Natural killer cell treated with Interleukin-12 subunit alpha and Interleukin-12 subunit beta and Interleukin-15 and Interleukin-18, amount 100 ng/mL, for 72 hours (primary cell): ENCODE data around the gene B3GNT9. TPM values are rescaled to one million over a fixed set of nuclear protein-coding genes. Genes with fewer than 3 reads are reported as not detected.

Experiments
- ATAC-seq, 2 donors: fragments of 150-1000 bp; cut with Tn5 transposase in 1 of 2; sonication (Bioruptor Pico), chemical (Tn5 transposase) in 1 of 2; 2 replicates each; pipeline ENCODE4 v1.10.0; 2021
- DNase-seq: peaks from one replicate; pipeline ENCODE4 v3.0.0; 2022; ENCODE audit warnings: low spot score
- H3K27ac Mint-ChIP-seq, 2 donors: 1 replicate in 1 of 2; 2 replicates in 1 of 2; pipeline ENCODE4 v1.8.0; 2022; ENCODE audit warnings: mixed read lengths in 2 of 2, mild to moderate bottlenecking in 1 of 2, moderate library complexity in 1 of 2
- H3K27me3 Mint-ChIP-seq, 2 donors: 1 replicate in 1 of 2; 2 replicates in 1 of 2; pipeline ENCODE4 v1.8.0; 2022; ENCODE audit warnings: mixed read lengths in 2 of 2
- H3K36me3 Mint-ChIP-seq: one replicate; pipeline ENCODE4 v1.8.0; 2022; ENCODE audit warnings: mixed read lengths
- H3K4me1 Mint-ChIP-seq, 2 donors: 1 replicate in 1 of 2; 2 replicates in 1 of 2; pipeline ENCODE4 v1.8.0; 2022; ENCODE audit warnings: low read depth in 2 of 2, mixed read lengths in 2 of 2, mild to moderate bottlenecking in 1 of 2
- H3K4me3 Mint-ChIP-seq: one replicate; pipeline ENCODE4 v1.8.0; 2022; ENCODE audit warnings: mixed read lengths
- H3K9me3 Mint-ChIP-seq: 2 replicates; pipeline ENCODE4 v1.8.0; 2022; ENCODE audit warnings: mixed read lengths
- total RNA-seq, 2 donors: library from RNA; stranded (reverse); gene quantifications; one replicate each; pipeline ENCODE4 v1.2.3, GENCODE V29; 2022

B3GNT9 gene
- total RNA-seq, 2 donors from 2014 or later, result 3.3 to 3.8 TPM

GRCh38 chr16:67182288-67182687, 31.5 kb upstream of the B3GNT9 start:
- Mint-ChIP-seq H3K27me3 (peaks cover 5 to 10% of the 10 kb centered on the region in 2 donors), H3K9me3 (no peaks in the 10 kb centered on the region), H3K4me3 (no peak overlapping the region), H3K4me1 (peaks cover 20% of the 10 kb centered on the region in 2 donors), H3K27ac (no peak overlapping the region), H3K36me3 (no peaks in the 10 kb centered on the region)
- ATAC-seq (no peak), DNase-seq (no peak)

- Mint-ChIP-seq H3K27me3 (peaks cover 7 to 14% of the 10 kb centered on the region in 2 donors), H3K36me3 (no peaks in the 10 kb centered on the region), H3K4me1 (peaks cover 23 to 24% of the 10 kb centered on the region in 2 donors), H3K27ac (no peak overlapping the region), H3K4me3 (no peak overlapping the region), H3K9me3 (no peaks in the 10 kb centered on the region)
- DNase-seq (no peak), ATAC-seq (no peak)
Measured at GRCh38 chr16:67181346-67181745, 30.5 kb upstream of the B3GNT9 start.

GRCh38 chr16:67180166-67180565, 29.4 kb upstream of the B3GNT9 start:
- Mint-ChIP-seq H3K4me1 (peaks cover 17 to 21% of the 10 kb centered on the region in 2 donors), H3K27ac (no peak overlapping the region), H3K4me3 (no peak overlapping the region), H3K9me3 (no peaks in the 10 kb centered on the region), H3K27me3 (peaks cover 7 to 9% of the 10 kb centered on the region in 2 donors), H3K36me3 (no peaks in the 10 kb centered on the region)
- no peak for ATAC-seq
- no peak for DNase-seq

GRCh38 chr16:67179421-67180080, 28.8 kb upstream of the B3GNT9 start:
- Mint-ChIP-seq H3K27me3 (peaks cover 7 to 9% of the 10 kb centered on the region in 2 donors), H3K4me1 (peaks cover 15 to 19% of the 10 kb centered on the region in 2 donors), H3K36me3 (no peaks in the 10 kb centered on the region), H3K9me3 (no peaks in the 10 kb centered on the region), H3K4me3 (no peak overlapping the region), H3K27ac (no peak overlapping the region)
- DNase-seq, result no peak
- ATAC-seq, result no peak

- peak; percentile 39 to 43 for ATAC-seq
- Mint-ChIP-seq H3K36me3 (no peaks in the 10 kb centered on the region), H3K9me3 (no peaks in the 10 kb centered on the region), H3K27me3 (peaks cover 7 to 14% of the 10 kb centered on the region in 2 donors), H3K4me1 (peaks cover 25 to 30% of the 10 kb centered on the region in 2 donors), H3K4me3 (peak overlapping the region; percentile 44), H3K27ac (no peak overlapping the region)
- DNase-seq, result no peak
Measured at GRCh38 chr16:67177743-67178699, 27.2 kb upstream of the B3GNT9 start.

GRCh38 chr16:67176662-67177061, 25.9 kb upstream of the B3GNT9 start:
- Mint-ChIP-seq H3K36me3 (no peaks in the 10 kb centered on the region), H3K9me3 (no peaks in the 10 kb centered on the region), H3K27me3 (peaks cover 12 to 18% of the 10 kb centered on the region in 2 donors), H3K4me3 (no peak overlapping the region), H3K4me1 (peaks cover 32 to 34% of the 10 kb centered on the region in 2 donors), H3K27ac (no peak overlapping the region)
- no peak for ATAC-seq
- no peak for DNase-seq

GRCh38 chr16:67174706-67175231, 24.0 kb upstream of the B3GNT9 start:
- peaks cover 27 to 29% of the 10 kb centered on the region in 2 donors for H3K27me3 Mint-ChIP-seq
- H3K4me3 Mint-ChIP-seq, result no peak overlapping the region
- H3K36me3 Mint-ChIP-seq, result no peaks in the 10 kb centered on the region
- ATAC-seq (no peak), DNase-seq (no peak)
- H3K27ac Mint-ChIP-seq, result no peak overlapping the region
- H3K9me3 Mint-ChIP-seq, result no peaks in the 10 kb centered on the region
- peaks cover 47 to 49% of the 10 kb centered on the region in 2 donors for H3K4me1 Mint-ChIP-seq

- Mint-ChIP-seq H3K27me3 (peaks cover 28 to 29% of the 10 kb centered on the region in 2 donors), H3K36me3 (no peaks in the 10 kb centered on the region), H3K27ac (peak overlapping the region; percentile 57 to 81), H3K4me3 (peak overlapping the region; percentile 85), H3K9me3 (no peaks in the 10 kb centered on the region), H3K4me1 (peaks cover 47 to 51% of the 10 kb centered on the region in 2 donors)
- peak; percentile 83 to 84 for ATAC-seq
- DNase-seq, result peak; percentile 88
Measured at GRCh38 chr16:67173808-67174705, 23.3 kb upstream of the B3GNT9 start.

GRCh38 chr16:67173323-67173722, 22.5 kb upstream of the B3GNT9 start:
- no peak for DNase-seq
- H3K36me3 Mint-ChIP-seq, result no peaks in the 10 kb centered on the region
- peaks cover 41 to 45% of the 10 kb centered on the region in 2 donors for H3K4me1 Mint-ChIP-seq
- no peak for ATAC-seq
- H3K4me3 Mint-ChIP-seq, result peak overlapping the region; percentile 85
- H3K27me3 Mint-ChIP-seq, result peaks cover 31 to 32% of the 10 kb centered on the region in 2 donors
- peak overlapping the region; percentile 57 to 81 for H3K27ac Mint-ChIP-seq
- no peaks in the 10 kb centered on the region for H3K9me3 Mint-ChIP-seq

GRCh38 chr16:67170949-67171649, 20.3 kb upstream of the B3GNT9 start:
- Mint-ChIP-seq H3K4me3 (peak overlapping the region; percentile 85), H3K36me3 (no peaks in the 10 kb centered on the region), H3K27me3 (peaks cover 28 to 38% of the 10 kb centered on the region in 2 donors), H3K4me1 (peaks cover 32 to 40% of the 10 kb centered on the region in 2 donors), H3K27ac (peak overlapping the region; percentile 37 to 69), H3K9me3 (no peaks in the 10 kb centered on the region)
- DNase-seq (no peak), ATAC-seq (no peak)

- H3K4me1 Mint-ChIP-seq, result peaks cover 32 to 41% of the 10 kb centered on the region in 2 donors
- DNase-seq, result peak; percentile 84
Measured at GRCh38 chr16:67170168-67170948, 19.6 kb upstream of the B3GNT9 start, which contains the start of gene NOL3. NOL3 (plus strand) TSS chr16:67170538.

GRCh38 chr16:67169642-67170167, 18.9 kb upstream of the B3GNT9 start:
- Mint-ChIP-seq H3K4me1 (peaks cover 32 to 44% of the 10 kb centered on the region in 2 donors), H3K27me3 (peaks cover 33 to 38% of the 10 kb centered on the region in 2 donors), H3K9me3 (no peaks in the 10 kb centered on the region), H3K27ac (peak overlapping the region; percentile 55 to 89), H3K4me3 (peak overlapping the region; percentile 85), H3K36me3 (no peaks in the 10 kb centered on the region)
- DNase-seq (no peak), ATAC-seq (no peak)

More at GRCh38 chr16:67170168-67170948, 19.6 kb upstream of the B3GNT9 start, which contains the start of gene NOL3:
- peak; percentile 54 to 80 for ATAC-seq
- Mint-ChIP-seq H3K4me3 (peak within 1 kb of the TSS; percentile 85), H3K36me3 (no peaks in the 10 kb centered on the region), H3K9me3 (no peaks in the 10 kb centered on the region), H3K27me3 (peaks cover 28 to 38% of the 10 kb centered on the region in 2 donors), H3K27ac (peak within 1 kb of the TSS; percentile 69 to 89)
